ENCODE measurements around the gene KIAA1217. TPM values are rescaled to one million over a fixed set of nuclear protein-coding genes. Genes with fewer than 3 reads are reported as not detected.
"Not testable (repeated sequence)": the region's sequence is repeated elsewhere in the genome, so short reads cannot be mapped to it uniquely, and the experiment has no call there.

Gene KIAA1217
- total and polyA plus RNA-seq, 8 donors = 11.9 to 36.7 (median 19.8) TPM

DNA sequence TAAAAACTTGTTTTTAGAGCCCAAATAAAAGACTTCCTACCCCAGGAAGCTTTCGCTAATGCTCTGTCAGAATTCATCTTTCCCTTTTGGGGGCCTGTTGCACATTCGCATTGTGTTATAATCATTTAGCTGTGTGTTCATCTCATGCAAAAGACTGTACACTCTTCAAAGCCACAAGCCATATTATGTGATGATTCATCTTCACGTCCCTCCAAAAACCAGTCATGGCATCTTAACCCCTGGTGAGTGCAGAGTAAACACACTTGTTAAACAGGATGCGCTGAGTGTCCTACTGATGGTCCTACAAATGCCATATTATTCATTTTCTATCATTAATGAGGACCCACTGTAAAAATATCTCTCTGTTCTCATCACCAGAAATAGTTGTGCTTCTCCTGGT, 235.4 kb downstream of the KIAA1217 start:
- no peak for FAIRE-seq
- 95 to 96% methylated on average over 4 of the region's 4 CpGs for WGBS, 2 donors
- no peak overlapping the region for H3K4me3 ChIP-seq
- peaks cover 0 to 3% (median 0%) of the 10 kb centered on the region in 3 donors for H3K36me3 ChIP-seq
- no peak for ATAC-seq
- no peaks in the 10 kb centered on the region for H3K27me3 ChIP-seq
- H3K27ac ChIP-seq = no peak overlapping the region
- DNase-seq = no peak
- peaks cover 0 to 10% (median 0%) of the 10 kb centered on the region in 3 donors for H3K4me1 ChIP-seq
- intact Hi-C loops (cut with DNase I) = no loop called here
- no peaks in the 10 kb centered on the region for H3K9me3 ChIP-seq
- TF ChIP-seq, protein P1, sequence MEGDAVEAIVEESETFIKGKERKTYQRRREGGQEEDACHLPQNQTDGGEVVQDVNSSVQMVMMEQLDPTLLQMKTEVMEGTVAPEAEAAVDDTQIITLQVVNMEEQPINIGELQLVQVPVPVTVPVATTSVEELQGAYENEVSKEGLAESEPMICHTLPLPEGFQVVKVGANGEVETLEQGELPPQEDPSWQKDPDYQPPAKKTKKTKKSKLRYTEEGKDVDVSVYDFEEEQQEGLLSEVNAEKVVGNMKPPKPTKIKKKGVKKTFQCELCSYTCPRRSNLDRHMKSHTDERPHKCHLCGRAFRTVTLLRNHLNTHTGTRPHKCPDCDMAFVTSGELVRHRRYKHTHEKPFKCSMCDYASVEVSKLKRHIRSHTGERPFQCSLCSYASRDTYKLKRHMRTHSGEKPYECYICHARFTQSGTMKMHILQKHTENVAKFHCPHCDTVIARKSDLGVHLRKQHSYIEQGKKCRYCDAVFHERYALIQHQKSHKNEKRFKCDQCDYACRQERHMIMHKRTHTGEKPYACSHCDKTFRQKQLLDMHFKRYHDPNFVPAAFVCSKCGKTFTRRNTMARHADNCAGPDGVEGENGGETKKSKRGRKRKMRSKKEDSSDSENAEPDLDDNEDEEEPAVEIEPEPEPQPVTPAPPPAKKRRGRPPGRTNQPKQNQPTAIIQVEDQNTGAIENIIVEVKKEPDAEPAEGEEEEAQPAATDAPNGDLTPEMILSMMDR (IDR thresholded peaks at IDR 0.05) = no peak

DNA sequence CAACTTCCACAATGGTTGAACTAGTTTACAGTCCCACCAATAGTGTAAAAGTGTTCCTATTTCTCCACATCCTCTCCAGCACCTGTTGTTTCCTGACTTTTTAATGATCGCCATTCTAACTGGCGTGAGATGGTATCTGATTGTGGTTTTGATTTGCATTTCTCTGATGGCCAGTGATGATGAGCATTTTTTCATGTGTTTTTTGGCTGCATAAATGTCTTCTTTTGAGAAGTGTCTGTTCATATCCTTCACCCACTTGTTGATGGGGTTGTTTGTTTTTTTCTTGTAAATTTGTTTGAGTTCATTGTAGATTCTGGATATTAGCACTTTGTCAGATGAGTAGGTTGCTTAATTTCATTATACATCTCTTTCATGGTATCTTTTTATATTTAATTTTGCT, 237.0 kb downstream of the KIAA1217 start:
- H3K4me1 ChIP-seq = peaks cover 0 to 20% (median 7%) of the 10 kb centered on the region in 3 donors
- ATAC-seq; H3K27me3 ChIP-seq; H3K9me3 ChIP-seq; H3K4me3 ChIP-seq; H3K27ac ChIP-seq; FAIRE-seq; intact Hi-C loops (cut with DNase I); H3K36me3 ChIP-seq; DNase-seq: not testable (repeated sequence)
- WGBS, 2 donors = 92 to 98% methylated on average over 2 of the region's 2 CpGs

DNA sequence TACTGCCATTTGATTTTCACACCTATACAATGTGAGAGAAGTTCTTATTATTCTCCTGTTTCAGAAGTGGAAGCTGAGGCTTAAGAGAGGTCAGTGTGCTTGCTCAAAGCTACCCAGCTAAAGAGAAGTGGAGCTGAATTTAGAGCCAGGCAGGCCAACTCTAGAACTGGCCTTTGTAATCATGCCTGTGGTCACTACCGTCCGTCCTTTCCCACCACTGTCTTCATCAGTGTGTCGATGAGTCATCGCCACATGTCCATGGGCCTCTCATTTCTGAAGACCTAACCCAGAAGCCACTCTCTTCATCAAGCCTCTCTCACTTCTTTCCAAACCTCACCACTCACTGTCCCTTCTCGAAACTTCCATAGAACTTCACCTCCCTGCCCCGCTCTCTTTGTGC, 237.8 kb downstream of the KIAA1217 start:
- ATAC-seq = peak in 1 of 4 donors; percentile 32
- no peak for FAIRE-seq

DNA sequence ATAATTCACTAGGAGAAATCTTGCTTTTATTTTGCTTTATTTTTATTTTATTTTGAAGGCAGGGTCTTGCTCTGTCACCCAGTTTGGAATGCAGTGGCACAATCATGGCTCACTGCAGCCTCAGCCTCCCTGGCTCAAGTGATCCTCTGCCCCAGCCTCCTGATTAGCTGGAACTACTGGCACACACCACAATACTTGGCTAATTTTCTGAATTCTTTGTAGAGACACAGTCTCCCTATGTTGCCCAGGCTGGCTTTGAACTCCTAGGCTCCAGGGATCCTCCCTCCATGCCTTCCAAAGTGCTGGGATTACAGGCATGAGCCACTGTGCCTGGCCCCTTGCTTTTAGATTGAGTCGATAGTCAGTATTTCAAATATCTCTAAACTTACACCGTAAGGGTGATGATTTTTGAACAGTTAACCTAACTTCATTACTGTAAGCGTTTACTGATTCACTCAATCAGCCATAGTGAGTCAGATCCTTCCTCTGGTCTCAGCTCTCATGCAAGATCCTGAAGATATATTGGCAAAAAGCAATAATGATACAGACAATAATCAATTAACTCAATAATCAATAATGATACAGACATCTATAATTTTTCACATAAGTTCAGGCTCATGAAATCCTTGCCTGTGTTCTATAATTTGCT, 239.5 kb downstream of the KIAA1217 start:
- no peak for FAIRE-seq
- peak overlapping the region in 1 of 4 donors; percentile 8 for H3K27ac ChIP-seq

More for the DNA sequence above, 237.8 kb downstream of the KIAA1217 start:
- H3K36me3 ChIP-seq = no peaks in the 10 kb centered on the region
- H3K27me3 ChIP-seq = no peaks in the 10 kb centered on the region
- H3K27ac ChIP-seq = no peak overlapping the region
- no peaks in the 10 kb centered on the region for H3K9me3 ChIP-seq
- no peak for DNase-seq
- TF ChIP-seq, protein P1 (IDR thresholded peaks at IDR 0.05) = no peak
- 92 to 94% methylated on average over 6 of the region's 6 CpGs for WGBS, 2 donors
- intact Hi-C loops (cut with DNase I) = no loop called here
- no peak overlapping the region for H3K4me3 ChIP-seq
- peaks cover 0 to 20% (median 7%) of the 10 kb centered on the region in 3 donors for H3K4me1 ChIP-seq

DNA sequence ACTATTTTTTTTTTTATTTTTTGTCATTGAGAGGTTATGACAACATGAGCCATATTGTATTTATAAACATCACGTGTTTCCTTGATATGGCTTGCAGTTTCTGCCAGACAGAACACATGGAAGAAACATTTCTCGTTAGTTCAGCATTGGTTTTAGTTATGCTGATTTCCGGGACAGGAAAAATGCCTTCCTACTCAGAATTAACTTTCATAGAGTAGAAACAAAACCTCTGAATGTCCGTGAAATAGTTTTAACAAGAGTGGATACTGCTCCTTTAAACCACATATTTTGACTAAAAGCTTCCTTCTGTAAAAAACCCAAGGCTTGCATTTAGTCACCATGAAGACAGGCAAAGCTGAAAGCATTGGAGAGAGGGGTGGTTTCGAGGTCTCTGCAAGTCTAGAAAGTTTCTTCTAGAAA, 240.4 kb downstream of the KIAA1217 start:
- intact Hi-C loops (cut with DNase I) = no loop called here
- no peak for DNase-seq
- peak; percentile 77 to 86 (median 83) for ATAC-seq
- H3K4me1 ChIP-seq = peaks cover 0 to 20% (median 7%) of the 10 kb centered on the region in 3 donors
- no peaks in the 10 kb centered on the region for H3K9me3 ChIP-seq
- FAIRE-seq = peak; percentile 45
- no peaks in the 10 kb centered on the region for H3K27me3 ChIP-seq
- H3K27ac ChIP-seq = peak overlapping the region in 2 of 4 donors; percentile 8 to 34
- H3K4me3 ChIP-seq = peak overlapping the region in 2 of 4 donors; percentile 19 to 20
- H3K36me3 ChIP-seq = no peaks in the 10 kb centered on the region
- 7 to 13% methylated on average over 5 of the region's 5 CpGs for WGBS, 2 donors
- TF ChIP-seq, protein P1 (IDR thresholded peaks at IDR 0.05) = no peak

More for the DNA sequence above, 239.5 kb downstream of the KIAA1217 start:
- TF ChIP-seq, protein P1 (IDR thresholded peaks at IDR 0.05) = no peak
- no peak for ATAC-seq
- Histone ChIP-seq H3K4me3 (no peak overlapping the region), H3K36me3 (no peaks in the 10 kb centered on the region), H3K9me3 (no peaks in the 10 kb centered on the region), H3K4me1 (peaks cover 0 to 20% (median 7%) of the 10 kb centered on the region in 3 donors), H3K27me3 (no peaks in the 10 kb centered on the region)
- intact Hi-C loops (cut with DNase I) = no loop called here
- no peak for DNase-seq
- 72 to 79% methylated on average over 3 of the region's 3 CpGs for WGBS, 2 donors
